RPMI8226 (cell line): ENCODE results near the gene ITPK1.
"Not testable (repeated sequence)": the region's sequence is repeated elsewhere in the genome, so short reads cannot be mapped to it uniquely, and the experiment has no call there.

Source experiments
- DNase-seq: peaks from one replicate; pipeline ENCODE4 v3.0.0-alpha.2; 2015

ITPK1 gene

GRCh38 chr14:93115821-93116675, at the start of gene ITPK1:
Gene ITPK1, minus strand, starts transcription at chr14:93115925. Its CDS starts 762 bp downstream, at chr14:93115163.
- DNase-seq: peak; percentile 76

- peak; percentile 32 for DNase-seq
These were observed 47.8 kb upstream of the ITPK1 start for GRCh38 chr14:93163564-93163963.

GRCh38 chr14:93161411-93161940, 45.8 kb upstream of the ITPK1 start:
- no peak for DNase-seq

- DNase-seq: peak; percentile 33
These were observed 44.7 kb upstream of the ITPK1 start for GRCh38 chr14:93160353-93160801.

- not testable (repeated sequence) for DNase-seq
These were observed 44.1 kb upstream of the ITPK1 start for GRCh38 chr14:93159625-93160352.

GRCh38 chr14:93158349-93158748, 42.6 kb upstream of the ITPK1 start:
- not testable (repeated sequence) for DNase-seq

- no peak for DNase-seq
These were observed 41.1 kb upstream of the ITPK1 start for GRCh38 chr14:93156693-93157369.

- no peak for DNase-seq
These were observed 39.9 kb upstream of the ITPK1 start for GRCh38 chr14:93155667-93156066.

GRCh38 chr14:93153121-93153520, 37.4 kb upstream of the ITPK1 start:
- DNase-seq: no peak

- no peak for DNase-seq
These were observed 34.8 kb upstream of the ITPK1 start for GRCh38 chr14:93150227-93151208.

GRCh38 chr14:93148979-93149378, 33.3 kb upstream of the ITPK1 start:
- DNase-seq: no peak

GRCh38 chr14:93146119-93146518, 30.4 kb upstream of the ITPK1 start:
- DNase-seq: no peak

- no peak for DNase-seq
These were observed 27.3 kb upstream of the ITPK1 start for GRCh38 chr14:93142854-93143652.

GRCh38 chr14:93137864-93138263, 22.1 kb upstream of the ITPK1 start:
- peak; percentile 89 for DNase-seq

- not testable (repeated sequence) for DNase-seq
These were observed 20.8 kb upstream of the ITPK1 start for GRCh38 chr14:93136508-93136907.

GRCh38 chr14:93136009-93136408, 20.3 kb upstream of the ITPK1 start:
- DNase-seq: no peak

- DNase-seq: no peak
These were observed 19.7 kb upstream of the ITPK1 start for GRCh38 chr14:93135399-93135798.

GRCh38 chr14:93133464-93133863, 17.7 kb upstream of the ITPK1 start:
- DNase-seq: no peak

GRCh38 chr14:93132472-93133065, 16.8 kb upstream of the ITPK1 start:
- DNase-seq: peak; percentile 72

- DNase-seq: peak; percentile 58
These were observed 15.6 kb upstream of the ITPK1 start for GRCh38 chr14:93131257-93131820.
